DOHH2 (cell line): Measurements from ENCODE around the gene DNA2.

ENCODE experiments used
- EZH2phosphoT487 ChIP-seq: fragments of 200-600 bp; sonication (generic); IDR thresholded peaks from 2 replicates; pipeline ENCODE4 v1.6.1; 2017; ENCODE audit warnings: borderline replicate concordance, mild to moderate bottlenecking, antibody characterized with exemption, low read length, moderate library complexity, mixed read lengths
- TF ChIP-seq, protein P1 (sequence below): fragments of 200-600 bp; sonication (generic); IDR thresholded peaks from one replicate; pipeline ENCODE4 v1.5.1; 2014; ENCODE audit warnings: antibody characterized with exemption, mild to moderate bottlenecking, low read depth, low read length; ENCODE audit not compliant: poor library complexity, severe bottlenecking

DNA sequence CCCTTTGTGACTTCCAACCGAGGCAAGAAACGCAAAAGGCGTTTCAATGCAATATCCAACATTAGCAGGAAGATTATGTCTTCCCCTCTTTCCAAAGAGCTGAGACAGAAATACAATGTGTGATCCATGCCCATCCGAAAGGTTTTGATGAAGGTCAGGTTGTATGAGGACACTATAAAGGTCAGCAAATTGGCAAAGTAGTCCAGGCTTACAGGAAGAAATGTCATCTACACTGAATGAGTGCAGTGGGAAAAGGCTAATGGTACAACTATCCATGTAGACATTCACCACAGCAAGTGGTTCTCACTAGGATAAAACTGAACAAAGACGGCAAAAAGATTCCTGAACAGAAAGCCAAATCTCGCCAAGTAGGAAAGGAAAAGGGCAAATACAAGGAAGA, 27.8 kb upstream of the DNA2 start:
- TF ChIP-seq, protein P1, sequence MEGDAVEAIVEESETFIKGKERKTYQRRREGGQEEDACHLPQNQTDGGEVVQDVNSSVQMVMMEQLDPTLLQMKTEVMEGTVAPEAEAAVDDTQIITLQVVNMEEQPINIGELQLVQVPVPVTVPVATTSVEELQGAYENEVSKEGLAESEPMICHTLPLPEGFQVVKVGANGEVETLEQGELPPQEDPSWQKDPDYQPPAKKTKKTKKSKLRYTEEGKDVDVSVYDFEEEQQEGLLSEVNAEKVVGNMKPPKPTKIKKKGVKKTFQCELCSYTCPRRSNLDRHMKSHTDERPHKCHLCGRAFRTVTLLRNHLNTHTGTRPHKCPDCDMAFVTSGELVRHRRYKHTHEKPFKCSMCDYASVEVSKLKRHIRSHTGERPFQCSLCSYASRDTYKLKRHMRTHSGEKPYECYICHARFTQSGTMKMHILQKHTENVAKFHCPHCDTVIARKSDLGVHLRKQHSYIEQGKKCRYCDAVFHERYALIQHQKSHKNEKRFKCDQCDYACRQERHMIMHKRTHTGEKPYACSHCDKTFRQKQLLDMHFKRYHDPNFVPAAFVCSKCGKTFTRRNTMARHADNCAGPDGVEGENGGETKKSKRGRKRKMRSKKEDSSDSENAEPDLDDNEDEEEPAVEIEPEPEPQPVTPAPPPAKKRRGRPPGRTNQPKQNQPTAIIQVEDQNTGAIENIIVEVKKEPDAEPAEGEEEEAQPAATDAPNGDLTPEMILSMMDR = no peak
- TF ChIP-seq EZH2phosphoT487 = no peak
